ENCODE data around the gene DHDDS.

DHDDS gene

DNA sequence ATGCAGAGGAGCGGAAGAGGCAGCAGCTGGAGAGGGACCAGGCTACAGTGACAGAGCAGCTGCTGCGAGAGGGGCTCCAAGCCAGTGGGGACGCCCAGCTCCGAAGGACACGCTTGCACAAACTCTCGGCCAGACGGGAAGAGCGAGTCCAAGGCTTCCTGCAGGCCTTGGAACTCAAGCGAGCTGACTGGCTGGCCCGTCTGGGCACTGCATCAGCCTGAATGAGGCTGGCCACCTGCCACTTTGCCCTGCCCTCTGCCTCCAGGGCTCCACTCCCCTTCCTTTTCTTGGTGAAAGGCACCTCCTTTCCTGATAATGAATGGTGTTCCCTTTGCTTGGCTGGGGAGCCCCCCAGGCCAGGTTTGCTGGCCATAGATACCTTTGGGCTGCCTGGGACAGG is 36.8 kb downstream of the DHDDS start:
- DNase-seq (ENCODE audit: low read depth in 2 of 2), result no peak
- TF ChIP-seq, protein P1, sequence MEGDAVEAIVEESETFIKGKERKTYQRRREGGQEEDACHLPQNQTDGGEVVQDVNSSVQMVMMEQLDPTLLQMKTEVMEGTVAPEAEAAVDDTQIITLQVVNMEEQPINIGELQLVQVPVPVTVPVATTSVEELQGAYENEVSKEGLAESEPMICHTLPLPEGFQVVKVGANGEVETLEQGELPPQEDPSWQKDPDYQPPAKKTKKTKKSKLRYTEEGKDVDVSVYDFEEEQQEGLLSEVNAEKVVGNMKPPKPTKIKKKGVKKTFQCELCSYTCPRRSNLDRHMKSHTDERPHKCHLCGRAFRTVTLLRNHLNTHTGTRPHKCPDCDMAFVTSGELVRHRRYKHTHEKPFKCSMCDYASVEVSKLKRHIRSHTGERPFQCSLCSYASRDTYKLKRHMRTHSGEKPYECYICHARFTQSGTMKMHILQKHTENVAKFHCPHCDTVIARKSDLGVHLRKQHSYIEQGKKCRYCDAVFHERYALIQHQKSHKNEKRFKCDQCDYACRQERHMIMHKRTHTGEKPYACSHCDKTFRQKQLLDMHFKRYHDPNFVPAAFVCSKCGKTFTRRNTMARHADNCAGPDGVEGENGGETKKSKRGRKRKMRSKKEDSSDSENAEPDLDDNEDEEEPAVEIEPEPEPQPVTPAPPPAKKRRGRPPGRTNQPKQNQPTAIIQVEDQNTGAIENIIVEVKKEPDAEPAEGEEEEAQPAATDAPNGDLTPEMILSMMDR (IDR thresholded peaks at IDR 0.05; ENCODE audit: low read depth, low read length), result no peak

GRCh38 chr1:26469558-26469957 is 37.4 kb downstream of the DHDDS start:
- H3K4me3 ChIP-seq (replicated peaks in 1 of 2; ENCODE audit: low read depth in 2 of 2, low read length in 2 of 2), result no peak overlapping the region
- no peak for DNase-seq (ENCODE audit: low read depth in 2 of 2)
- TF ChIP-seq, protein P1 (IDR thresholded peaks at IDR 0.05; ENCODE audit: low read depth, low read length), result no peak

More for the DNA sequence above, 36.8 kb downstream of the DHDDS start:
- H3K4me3 ChIP-seq (replicated peaks in 1 of 2; ENCODE audit: low read depth in 2 of 2, low read length in 2 of 2), result no peak overlapping the region

DNA sequence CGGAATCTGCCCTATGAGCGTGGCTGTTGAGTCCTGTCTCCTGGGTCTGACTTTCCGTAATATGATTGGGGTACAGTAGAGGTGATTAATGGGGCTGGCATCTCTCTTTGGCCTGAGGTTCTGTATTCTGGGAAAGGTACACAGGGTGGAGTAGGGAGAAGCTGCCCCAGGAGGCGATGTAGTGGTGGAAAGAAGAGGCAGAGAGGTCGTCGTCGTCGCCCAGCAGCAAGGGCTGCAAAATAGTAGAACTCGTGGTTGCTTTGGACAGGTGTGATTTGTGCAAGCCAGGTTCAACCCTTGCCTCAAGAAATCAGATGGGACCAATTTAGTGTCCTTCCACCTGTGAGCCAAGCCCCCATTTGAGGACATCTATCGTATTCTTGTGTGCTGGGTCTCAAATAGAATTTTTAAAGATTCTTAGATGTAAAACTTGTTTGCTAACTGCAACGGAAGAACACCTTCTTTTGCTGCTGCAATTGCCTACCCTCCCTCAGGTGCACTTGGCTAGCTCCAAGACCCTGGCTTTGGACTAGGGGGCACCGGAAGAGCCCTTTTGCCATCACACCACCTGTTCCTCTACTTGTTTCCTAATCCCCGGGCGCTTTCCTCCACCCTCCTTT is 38.9 kb downstream of the DHDDS start:
- peak overlapping the region in 1 of 2 donors; percentile 75 for H3K4me3 ChIP-seq (replicated peaks in 1 of 2; ENCODE audit: low read depth in 2 of 2, low read length in 2 of 2)
- DNase-seq (ENCODE audit: low read depth in 2 of 2), result peak in 1 of 2 donors; percentile 17
- TF ChIP-seq, protein P1 (IDR thresholded peaks at IDR 0.05; ENCODE audit: low read depth, low read length), result no peak

DNA sequence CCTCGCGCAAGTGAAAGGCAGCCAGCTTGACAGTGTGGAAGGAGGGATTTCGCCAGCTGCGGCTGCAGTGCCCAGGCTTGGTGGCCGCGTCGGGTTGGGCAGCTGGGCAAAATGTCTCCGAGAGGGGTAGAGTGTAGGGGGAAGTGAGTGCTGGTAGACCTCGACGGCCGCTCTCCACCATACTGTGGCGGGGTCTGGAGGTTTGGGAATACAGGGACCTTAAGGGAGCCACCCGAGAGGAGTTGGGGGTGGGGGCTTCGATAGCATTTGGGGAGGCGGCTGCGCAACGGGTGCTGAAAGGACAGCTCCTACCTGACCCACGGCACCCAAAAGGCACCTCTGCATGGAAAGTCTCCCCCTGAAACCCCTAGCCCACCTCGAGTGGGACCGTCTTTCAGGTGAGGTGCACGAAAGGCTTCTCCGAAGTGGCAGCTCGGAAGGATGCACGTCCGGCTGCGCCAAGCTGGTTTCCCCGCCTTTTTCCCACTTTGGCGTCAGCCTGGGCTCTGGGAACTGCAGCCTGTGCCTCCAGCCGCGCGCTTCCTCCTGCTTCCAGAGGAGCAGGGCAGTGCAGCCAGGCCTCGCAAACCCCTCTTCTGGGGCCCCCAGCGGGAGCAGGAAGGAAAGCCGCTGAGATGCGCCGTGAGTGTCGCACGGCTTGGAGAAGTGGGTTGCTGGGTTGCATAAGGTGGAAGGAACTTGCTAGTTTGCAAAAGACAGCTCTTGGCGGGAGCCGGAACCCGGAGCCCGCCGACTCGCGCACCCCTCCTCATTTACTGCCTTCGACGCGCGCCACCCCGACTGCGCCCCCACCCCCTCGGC is 39.6 kb downstream of the DHDDS start:
- peak overlapping the region; percentile 58 to 75 for H3K4me3 ChIP-seq (replicated peaks in 1 of 2; ENCODE audit: low read depth in 2 of 2, low read length in 2 of 2)
- peak; percentile 72 to 79 for DNase-seq (ENCODE audit: low read depth in 2 of 2)
- TF ChIP-seq, protein P1 (IDR thresholded peaks at IDR 0.05; ENCODE audit: low read depth, low read length), result no peak

DNA sequence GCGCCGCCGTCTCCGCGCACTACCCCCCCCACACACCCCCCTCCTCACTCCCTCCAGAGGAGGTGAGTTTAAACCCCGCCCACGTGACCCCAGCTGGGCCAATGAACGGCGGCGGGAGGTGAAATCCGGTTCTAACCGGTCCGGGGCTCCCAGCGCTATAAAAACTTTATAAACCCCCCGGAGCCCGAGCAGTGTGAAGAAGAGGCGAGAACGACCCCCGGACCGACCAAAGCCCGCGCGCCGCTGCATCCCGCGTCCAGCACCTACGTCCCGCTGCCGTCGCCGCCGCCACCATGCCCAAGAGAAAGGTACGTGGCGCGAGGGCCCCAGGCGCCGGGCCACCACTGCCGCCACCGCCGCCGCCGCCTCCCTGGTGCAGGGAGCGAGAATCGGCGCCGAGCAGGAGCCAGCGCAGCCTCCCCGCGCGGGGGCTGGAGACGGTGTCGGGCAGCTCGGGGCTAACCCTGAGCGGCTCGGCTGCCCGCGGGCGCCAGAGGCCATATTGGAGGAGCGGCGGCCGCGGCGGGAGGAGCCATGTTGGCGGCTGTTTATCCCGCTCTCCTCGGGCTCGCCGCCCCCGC is 40.3 kb downstream of the DHDDS start, which contains the start of gene HMGN2:
Gene HMGN2 (plus strand): TSS at position 121 of the 581 bp plus-strand sequence. CDS start 173 bp downstream, at position 294.
- peak within 1 kb of the TSS; percentile 58 to 75 for H3K4me3 ChIP-seq (replicated peaks in 1 of 2; ENCODE audit: low read depth in 2 of 2, low read length in 2 of 2)
- TF ChIP-seq, protein P1 (IDR thresholded peaks at IDR 0.05; ENCODE audit: low read depth, low read length), result no peak
- DNase-seq (ENCODE audit: low read depth in 2 of 2), result peak; percentile 89 to 91

DNA sequence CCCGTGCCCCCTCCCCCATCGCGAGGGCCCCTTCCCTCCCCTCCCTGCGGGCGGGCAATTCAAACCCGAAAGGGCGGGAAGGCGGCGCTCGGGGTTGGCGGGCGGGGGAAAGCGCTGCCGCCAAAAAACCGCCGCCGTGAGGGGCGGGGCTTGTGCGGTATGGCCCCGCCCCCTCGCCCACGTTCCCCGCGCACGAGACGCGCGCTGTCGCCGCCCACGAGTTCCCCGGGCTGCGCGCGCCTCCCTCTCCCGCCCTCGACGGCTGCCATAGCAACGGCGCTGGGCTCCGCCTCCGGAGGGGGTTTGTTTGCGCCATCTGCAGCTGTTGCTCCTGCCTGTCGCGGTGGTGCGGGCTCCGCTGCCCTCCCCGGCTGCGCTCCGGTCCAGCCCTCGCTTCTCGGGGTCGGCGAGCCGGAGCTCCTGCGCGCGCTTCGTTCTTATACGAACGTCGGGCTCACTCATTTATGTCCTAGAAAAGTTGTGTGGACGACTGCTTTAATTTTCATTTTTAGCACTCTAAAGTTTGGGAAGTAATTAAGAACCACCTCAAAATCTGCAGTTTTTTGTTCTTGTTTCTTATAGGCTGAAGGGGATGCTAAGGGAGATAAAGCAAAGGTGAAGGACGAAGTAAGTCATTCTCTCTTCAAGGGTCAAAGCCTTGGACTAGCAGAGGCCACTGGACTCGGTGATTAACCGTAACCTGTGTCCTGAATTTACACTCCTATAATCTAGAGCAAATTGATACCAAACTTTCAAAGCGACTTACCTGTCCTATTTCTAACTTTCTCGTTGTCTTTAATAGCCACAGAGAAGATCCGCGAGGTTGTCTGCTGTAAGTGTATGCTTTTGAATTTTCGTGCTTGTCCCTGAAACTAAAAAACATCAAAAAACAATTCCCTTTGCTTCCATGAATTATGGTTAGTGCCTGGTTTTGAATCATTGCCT is 41.1 kb downstream of the DHDDS start:
- H3K4me3 ChIP-seq (replicated peaks in 1 of 2; ENCODE audit: low read depth in 2 of 2, low read length in 2 of 2), result peak overlapping the region; percentile 58 to 75
- DNase-seq (ENCODE audit: low read depth in 2 of 2), result peak; percentile 94 to 97

More for the DNA sequence above, 41.1 kb downstream of the DHDDS start:
- TF ChIP-seq, protein P1 (IDR thresholded peaks at IDR 0.05; ENCODE audit: low read depth, low read length), result no peak
